ENCODE results near the gene KCNA3.

Gene KCNA3

DNA sequence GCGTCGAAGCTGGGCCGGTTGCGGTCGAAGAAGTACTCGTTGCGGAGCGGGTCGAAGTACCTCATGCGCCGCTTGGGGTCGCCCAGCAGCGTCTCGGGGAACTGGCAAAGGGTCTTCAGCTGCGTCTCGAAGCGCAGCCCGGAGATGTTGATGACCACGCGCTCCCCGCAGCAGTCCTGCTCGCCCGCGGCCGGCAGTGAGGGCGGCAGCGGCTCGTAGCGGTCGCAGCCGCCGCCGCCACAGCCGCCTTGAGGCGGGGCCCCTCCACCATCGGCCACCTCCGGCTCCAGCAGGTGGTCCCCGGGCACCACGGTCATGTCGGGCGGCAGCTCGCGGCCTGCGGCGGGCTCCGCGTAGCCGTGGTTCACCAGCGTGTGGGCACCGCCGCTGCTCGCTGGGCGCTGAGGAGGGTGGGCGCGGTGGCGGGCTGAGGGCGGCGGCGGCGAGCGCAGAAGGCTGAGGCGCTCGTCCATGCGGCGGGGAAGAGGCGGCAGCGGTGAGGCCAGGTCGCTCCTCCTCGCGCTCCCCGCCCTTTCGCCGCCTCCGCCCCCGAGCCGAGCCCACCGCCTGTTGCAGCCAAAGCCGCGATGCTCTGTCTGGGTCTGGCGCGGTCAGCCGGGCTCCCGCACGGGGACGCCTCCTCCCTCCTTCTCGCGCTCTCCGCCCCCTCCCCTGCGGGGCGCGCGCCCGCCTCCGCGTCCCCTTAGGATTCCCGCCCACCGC, at the start of gene KCNA3:
KCNA3 (minus strand) TSS at position 604 of the 723 bp plus-strand sequence; CDS start at position 473, 131 bp downstream.
- no peak for DNase-seq

DNA sequence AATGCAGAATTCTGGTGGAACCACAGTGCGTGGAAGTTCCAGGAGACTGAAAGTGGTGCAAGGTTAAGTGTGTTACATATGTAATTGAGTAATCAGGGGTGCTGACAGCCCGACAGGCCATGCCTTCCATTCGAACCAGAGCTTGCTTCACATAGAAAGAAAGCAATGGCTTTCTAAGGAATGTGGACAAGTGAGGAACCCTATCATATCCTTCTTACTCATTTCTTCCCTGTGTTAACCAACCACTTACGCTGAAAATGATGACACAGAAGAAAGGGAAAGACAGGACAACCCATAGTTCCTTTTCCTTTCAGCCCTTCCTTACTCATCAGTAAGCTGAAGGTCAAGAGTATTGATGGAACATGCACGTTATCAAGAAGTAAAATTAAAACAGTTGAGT, 48.1 kb upstream of the KCNA3 start:
- DNase-seq = no peak

DNA sequence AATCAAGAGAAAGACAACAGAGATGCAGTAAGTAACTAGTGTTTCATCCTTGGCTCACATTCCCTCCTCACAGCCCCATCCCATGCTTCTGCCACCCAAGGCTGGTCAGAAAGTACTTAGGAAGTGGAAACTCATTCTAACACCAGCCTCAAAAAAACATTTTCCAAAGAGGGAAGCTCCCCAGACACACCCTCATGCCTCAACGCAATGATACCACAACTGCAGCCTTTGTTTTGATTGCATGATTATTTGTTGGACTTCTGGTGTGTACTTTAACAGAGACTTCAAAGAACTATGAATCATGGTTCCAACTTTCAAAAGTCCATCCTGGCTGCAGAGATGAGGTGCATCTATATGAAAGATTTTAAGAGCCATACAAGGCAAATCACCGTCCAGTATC, 45.2 kb upstream of the KCNA3 start:
- no peak for DNase-seq

- DNase-seq = no peak
Observed at GRCh38 chr1:110718452-110718851, 43.7 kb upstream of the KCNA3 start.

- no peak for DNase-seq
Observed at GRCh38 chr1:110717179-110717578, 42.4 kb upstream of the KCNA3 start.

- DNase-seq = no peak
Observed at GRCh38 chr1:110714374-110714995, 39.7 kb upstream of the KCNA3 start.

DNA sequence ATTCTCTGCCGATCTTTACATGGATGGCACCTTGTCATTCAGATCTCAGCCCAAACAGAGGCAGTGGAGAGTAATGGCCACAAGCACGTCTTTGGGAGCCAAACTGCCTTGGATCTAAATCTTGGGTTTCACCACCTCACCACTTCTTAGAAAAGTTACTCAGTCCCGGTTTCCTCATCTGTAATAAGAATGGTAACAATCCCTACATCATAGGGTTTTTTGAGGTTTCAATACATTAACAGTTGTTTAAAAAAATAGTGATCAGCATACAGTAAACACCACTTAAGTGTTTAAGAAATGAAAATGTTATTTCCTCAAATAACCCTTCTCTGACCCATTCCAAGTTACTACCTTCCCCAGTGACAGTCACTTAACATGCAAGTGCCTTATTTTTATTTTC, 38.5 kb upstream of the KCNA3 start:
- DNase-seq = no peak

DNA sequence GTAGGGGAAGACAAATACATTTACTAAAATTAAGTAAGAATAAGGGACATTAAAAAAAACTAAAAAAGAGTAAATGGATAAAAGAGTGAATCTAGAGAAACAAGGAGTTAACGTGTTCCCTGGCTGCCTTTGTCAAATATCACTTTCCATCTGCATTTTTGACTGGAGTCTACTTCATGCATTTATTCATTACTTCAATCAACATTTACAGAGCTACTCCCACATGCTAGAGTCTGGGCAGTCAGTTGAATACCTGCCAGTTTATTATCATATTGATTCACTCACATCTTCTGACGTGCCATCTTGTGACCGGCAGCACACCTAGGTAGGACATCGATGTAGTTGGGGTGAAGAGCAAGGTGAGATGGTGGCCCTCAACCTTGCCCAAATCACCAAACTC, 35.6 kb upstream of the KCNA3 start:
- DNase-seq = no peak

DNA sequence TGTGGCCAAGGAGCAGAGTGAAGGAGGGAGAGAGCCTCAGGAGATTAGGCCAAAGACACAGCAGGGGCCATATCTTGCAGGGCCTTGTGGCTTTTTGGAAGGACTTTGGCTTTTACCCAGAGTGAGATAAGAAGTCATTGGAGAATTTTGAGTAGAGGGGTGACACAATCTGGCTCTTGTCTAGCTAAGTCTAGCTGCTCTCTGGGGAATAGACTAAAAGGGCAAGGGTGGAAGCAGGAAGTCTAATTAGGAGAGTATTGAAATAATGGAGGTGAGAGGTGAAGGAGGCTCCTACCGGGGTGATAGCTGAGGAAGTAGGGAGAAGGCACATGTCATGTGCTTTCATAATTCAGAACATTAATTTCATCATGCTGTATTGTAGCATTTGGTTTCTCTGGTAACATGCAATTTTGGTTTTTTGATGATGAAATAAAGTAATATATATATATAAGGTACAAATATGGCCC, 34.3 kb upstream of the KCNA3 start:
- peak; percentile 4 to 11 for DNase-seq

DNA sequence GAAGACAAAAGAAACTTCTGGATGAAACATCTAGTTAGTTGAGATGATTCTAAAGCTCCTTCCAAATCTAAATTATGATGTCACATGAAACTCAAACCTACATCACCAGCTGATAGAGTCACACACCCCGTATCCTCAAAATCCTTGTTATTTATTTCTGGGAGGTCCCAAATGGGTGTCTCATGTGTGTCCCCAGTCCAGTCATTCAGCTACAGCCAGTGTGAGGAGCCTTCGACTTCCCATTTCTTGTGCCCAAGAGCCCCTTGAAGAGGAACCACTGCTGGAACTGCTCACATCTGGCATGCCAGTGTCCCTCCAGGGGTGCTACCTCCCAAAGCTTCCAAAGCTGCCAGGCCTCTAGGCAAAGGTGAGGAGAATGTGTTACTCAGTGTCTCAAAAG, 32.5 kb upstream of the KCNA3 start:
- no peak for DNase-seq

GRCh38 chr1:110706621-110707020, 31.9 kb upstream of the KCNA3 start:
- no peak for DNase-seq

GRCh38 chr1:110702260-110702659, 27.5 kb upstream of the KCNA3 start:
- no peak for DNase-seq

DNA sequence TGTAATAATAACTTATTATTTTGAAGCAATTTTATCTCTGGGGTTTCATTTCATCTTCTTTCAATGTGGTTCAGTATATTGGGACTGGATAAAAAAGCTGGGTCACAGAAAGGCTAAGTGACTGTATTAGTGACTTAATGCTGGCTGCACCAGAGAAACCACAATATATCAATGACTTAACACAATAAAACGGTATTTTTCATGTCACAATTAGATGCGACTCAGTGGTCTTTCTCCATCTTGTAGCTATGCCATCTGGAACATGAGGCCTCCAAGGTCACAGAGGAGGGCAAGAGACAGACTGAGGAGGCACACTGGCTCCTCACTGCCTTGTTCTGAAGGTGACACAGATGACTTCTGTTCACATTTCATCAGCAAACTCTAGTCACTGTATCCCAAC, 26.0 kb upstream of the KCNA3 start:
- no peak for DNase-seq

GRCh38 chr1:110697606-110698005, 22.9 kb upstream of the KCNA3 start:
- DNase-seq = no peak

- DNase-seq = no peak
Observed at GRCh38 chr1:110696818-110697217, 22.1 kb upstream of the KCNA3 start.

- DNase-seq = no peak
Observed at GRCh38 chr1:110690709-110691365, 16.1 kb upstream of the KCNA3 start.

DNA sequence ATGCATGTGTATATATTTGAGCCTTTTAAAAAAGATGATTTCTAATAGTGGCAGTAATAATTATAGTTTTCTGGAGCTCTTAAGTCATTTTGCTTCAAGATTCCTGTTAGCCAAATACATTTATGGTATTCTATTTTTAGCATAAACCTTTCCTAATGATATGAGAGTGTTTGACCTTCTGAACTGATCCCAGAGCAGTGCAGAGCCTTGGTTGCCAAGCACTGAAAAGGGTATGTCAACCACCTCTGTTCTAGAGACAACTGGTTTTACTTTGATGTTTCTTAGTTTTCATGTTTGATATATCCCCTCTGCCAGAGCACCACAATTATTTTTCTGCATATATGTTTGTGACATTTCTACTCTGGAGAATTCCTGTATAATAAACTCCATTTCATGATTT, 15.1 kb upstream of the KCNA3 start:
- DNase-seq = no peak

- DNase-seq = no peak
Observed at GRCh38 chr1:110688514-110688913, 13.8 kb upstream of the KCNA3 start.

DNA sequence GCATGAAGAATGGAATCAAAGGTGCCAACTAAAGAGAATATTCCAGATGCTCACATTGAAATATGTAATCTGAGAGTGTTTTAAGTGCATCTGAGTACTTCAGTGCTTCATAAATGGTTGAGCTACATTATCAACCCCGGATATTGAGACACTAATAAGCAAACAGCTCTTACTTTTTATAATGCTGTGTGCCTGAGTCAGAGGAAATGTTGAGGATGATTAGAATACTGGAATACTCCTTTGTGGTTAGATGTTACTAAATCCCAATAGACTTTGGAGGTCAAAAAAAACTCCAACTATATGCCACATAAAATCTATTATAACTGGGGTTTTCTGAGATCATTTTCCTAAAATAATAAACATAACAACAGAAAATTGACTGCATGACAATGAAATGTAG, 12.5 kb upstream of the KCNA3 start:
- DNase-seq = no peak

- DNase-seq = no peak
Observed at GRCh38 chr1:110686188-110686587, 11.4 kb upstream of the KCNA3 start.

GRCh38 chr1:110684491-110684890, 9.8 kb upstream of the KCNA3 start:
- no peak for DNase-seq

GRCh38 chr1:110682898-110683297, 8.2 kb upstream of the KCNA3 start:
- DNase-seq = no peak

DNA sequence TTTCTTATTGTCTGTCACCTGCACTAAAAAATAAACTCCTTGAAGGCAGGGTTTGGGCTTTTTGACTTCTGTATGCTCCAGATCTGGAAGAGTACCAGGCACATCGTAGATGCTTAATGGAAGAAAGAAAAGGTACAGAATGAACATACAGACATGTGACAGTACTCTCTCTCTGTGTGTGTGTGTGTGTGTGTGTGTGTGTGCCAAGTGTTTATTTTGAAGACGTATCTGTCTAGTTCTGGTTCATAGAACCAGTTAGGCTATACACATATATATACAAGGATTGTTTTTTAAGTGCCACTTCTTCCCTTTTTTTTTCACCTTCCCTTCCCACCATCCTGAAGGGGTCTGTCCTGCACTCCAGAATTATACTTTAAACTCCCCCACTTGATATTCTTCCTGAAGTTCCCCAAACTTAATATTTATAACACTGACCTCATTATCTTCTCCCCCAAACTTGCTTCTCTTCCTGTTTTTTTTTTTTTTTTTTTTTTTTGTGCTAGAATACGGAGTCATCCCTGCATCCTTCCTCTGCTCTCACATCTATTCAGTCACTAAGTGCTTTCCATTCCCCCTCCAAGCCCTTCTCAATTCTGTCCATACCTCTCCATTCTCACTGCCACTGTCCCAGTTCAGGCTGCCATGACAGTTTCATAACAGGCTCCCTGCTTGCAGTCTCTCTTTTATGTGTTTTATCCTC, 5.4 kb upstream of the KCNA3 start:
- DNase-seq = no peak

DNA sequence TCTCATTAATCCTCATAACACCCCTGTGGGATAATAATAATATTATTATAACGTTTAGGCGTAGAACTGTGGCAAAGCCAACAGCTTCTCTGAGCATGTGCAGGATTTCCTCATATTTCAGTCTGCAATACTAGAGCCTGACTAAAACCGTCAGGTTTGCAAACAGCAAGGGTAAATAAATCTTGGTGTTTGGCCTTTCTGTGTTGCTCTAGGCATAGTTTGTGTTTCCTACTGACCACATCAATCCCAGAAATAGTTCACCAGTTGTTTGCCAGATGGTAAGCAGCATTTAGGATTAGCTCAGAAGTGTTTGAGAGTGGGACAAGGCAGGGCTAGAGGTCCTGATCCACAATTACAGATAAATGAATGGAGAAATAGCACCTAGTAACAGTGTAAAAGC, 2.8 kb upstream of the KCNA3 start:
- no peak for DNase-seq
